ENCODE results near the gene IL2RG.

The IL2RG gene

GRCh38 chrX:71107762-71108360 lies 3.5 kb downstream of the IL2RG start:
- peak; percentile 82 for DNase-seq

DNA sequence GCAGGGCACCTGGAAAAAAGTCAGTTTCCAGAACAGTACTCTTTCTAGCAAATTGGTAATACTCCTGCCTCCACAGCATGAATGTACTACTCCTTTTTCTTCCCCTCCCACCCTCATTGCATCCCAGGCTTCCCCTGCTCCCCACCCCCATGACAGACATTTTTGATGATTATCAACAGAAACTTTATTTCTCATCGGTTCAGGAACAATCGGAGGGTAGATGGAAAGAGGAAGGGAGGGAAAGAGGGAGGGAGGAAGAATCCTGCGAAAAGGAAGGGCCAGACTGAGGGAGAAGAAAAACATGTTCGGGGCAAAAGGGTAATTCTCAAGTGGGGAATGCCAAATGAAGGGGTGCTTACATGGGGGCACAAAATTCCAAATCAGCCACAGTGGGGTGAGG lies 4.1 kb downstream of the IL2RG start:
- DNase-seq = no peak

- no peak for DNase-seq
Measured at GRCh38 chrX:71106427-71106826, 5.0 kb downstream of the IL2RG start, which contains the start of gene CXorf65. Gene CXorf65, minus strand, starts transcription at chrX:71106740. Its CDS starts 184 bp downstream, at chrX:71106556.

DNA sequence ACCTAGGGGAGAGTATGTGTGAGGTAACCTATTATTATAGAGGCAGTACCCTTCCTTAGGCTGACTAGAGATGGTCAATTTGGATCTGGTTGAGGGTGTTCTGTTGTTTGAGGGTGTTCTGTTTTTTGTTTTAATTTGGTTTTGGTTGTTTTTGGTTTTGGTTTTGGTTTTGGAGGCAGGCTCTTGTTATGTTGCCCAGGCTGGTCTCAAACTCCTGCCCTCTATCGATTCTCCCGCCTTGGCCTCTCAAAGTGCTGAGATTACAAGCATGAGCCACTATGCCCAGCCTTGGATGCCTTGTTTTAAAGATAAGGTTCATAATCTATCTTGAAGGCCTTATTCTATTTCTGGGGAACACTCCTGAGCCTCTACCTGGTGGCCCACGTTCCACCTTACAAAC lies 5.7 kb downstream of the IL2RG start:
- no peak for DNase-seq

- peak; percentile 85 for DNase-seq
Measured at GRCh38 chrX:71103110-71103983, 8.0 kb downstream of the IL2RG start.

DNA sequence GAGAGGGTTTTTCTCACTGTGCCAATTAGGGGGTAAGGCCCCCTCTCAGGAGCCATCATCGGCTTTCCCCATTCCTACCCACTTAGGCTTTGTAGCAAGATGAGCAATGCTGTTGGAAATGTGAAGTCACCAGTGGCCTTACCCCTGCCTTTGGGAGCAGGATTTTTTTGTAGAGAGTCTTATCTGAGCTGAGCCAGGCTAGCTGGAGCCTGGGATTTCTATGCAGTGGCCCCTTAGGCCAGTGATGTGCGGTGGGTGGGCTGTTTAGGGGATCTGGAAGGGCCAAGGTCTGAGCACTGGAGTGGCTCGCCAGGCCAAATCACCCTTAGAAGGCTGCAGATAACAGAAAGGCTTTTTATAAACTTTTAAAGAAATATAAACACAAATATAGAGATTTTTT lies 9.1 kb downstream of the IL2RG start:
- DNase-seq = no peak

DNA sequence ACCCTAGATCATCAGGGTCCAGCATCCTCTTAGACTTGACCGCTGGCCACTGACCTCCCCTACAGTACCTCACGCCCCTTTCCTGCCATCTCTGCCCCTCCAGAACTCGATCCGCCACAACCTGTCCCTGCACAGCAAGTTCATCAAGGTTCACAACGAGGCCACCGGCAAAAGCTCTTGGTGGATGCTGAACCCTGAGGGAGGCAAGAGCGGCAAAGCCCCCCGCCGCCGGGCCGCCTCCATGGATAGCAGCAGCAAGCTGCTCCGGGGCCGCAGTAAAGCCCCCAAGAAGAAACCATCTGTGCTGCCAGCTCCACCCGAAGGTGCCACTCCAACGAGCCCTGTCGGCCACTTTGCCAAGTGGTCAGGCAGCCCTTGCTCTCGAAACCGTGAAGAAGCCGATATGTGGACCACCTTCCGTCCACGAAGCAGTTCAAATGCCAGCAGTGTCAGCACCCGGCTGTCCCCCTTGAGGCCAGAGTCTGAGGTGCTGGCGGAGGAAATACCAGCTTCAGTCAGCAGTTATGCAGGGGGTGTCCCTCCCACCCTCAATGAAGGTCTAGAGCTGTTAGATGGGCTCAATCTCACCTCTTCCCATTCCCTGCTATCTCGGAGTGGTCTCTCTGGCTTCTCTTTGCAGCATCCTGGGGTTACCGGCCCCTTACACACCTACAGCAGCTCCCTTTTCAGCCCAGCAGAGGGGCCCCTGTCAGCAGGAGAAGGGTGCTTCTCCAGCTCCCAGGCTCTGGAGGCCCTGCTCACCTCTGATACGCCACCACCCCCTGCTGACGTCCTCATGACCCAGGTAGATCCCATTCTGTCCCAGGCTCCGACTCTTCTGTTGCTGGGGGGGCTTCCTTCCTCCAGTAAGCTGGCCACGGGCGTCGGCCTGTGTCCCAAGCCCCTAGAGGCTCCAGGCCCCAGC lies 10.5 kb downstream of the IL2RG start:
- DNase-seq = no peak

DNA sequence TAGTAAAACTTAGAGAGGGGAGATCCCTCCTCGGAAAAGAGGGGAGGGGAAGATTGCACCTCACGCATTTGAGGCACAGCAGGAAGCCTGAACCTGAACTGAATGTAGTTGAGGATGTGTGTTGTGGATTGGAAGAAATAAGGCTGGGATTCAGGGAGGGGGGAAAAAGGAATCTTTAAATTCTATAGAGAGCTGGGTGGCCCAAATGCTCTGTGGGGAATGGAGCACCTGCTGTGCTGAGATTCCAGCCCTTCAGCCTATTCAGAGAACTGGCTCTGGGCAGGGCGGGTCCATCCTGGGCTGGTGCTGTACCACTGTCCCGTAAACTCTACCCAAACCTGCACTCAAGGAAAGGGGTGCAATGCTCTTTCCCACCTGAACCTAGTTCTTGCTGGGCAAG lies 11.6 kb downstream of the IL2RG start:
- DNase-seq = no peak

DNA sequence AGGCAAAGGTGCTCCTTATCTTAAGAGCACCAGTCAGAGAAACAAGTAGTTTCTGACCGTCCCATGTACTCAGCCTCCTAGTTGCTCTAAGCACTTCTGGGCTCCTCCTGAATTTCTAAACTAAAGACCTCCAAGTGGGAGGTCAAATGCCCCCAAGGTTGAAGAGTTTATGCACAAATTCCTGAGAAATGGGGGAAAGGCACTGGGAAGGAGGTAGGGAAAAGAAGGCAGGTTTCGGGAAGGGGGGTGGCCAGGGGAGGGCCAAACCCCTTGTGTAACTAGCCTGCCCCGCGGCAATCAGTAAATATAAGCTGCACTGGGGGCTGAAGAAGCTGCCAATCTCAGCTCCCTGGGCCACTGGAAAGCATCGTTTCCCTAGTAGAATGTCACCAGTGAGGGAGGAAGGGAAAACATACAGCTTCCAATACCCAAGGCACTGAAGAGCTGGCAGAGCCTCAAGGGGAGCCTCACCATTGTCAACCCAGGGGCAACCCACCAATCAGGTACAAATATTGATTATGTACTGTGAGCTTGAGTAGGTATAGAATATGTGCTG lies 12.3 kb downstream of the IL2RG start:
- no peak for DNase-seq

DNA sequence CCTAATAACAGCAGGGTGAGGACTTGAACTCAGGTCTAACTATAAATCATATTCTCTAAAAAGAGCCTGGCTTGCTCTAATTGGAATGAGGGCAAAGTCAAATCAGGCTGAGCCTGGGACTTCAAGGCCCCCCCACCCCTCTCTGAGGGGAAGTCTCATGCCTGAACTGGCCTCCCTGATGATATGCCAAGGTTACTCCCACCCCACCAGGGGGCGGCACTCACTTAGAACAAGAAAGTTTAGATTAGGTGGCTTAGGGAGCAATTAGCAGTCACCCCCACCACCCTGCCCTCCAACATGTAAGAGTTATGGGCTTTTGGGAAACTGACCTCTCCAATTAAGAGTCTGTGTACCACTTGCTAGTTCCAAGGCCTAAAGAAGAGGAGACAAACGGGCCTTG lies 13.1 kb downstream of the IL2RG start:
- DNase-seq = peak; percentile 73

GRCh38 chrX:71096760-71097032 lies 14.7 kb downstream of the IL2RG start:
- DNase-seq = no peak

- DNase-seq = peak; percentile 58
Measured at GRCh38 chrX:71095981-71096759, 15.2 kb downstream of the IL2RG start.

GRCh38 chrX:71095555-71095980 lies 15.8 kb downstream of the IL2RG start, which contains the start of gene FOXO4:
Gene FOXO4, plus strand, starts transcription at chrX:71095851. Its CDS starts 678 bp downstream, at chrX:71096529.
- peak; percentile 79 for DNase-seq

- DNase-seq = no peak
Measured at GRCh38 chrX:71095033-71095432, 16.3 kb downstream of the IL2RG start.

DNA sequence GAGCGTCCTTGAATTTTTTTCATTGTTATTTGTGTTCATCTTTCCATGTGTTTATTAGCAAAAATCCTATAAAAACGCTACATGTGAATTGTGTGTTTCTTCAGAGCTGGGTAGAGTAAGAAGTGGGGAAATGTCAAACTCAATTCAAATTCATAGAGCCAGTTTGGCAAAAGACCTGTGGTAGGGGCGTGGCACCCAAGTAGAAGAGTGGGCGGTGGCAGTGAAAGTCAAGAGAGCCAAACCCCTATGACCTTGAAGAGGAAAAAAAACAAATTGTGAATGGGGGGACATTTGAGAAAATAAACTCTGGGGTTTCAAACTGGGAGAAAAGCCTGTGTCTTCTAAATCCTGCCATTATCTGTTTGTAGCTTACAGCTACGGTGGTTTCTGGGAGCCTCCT lies 20.1 kb downstream of the IL2RG start:
- DNase-seq = no peak

DNA sequence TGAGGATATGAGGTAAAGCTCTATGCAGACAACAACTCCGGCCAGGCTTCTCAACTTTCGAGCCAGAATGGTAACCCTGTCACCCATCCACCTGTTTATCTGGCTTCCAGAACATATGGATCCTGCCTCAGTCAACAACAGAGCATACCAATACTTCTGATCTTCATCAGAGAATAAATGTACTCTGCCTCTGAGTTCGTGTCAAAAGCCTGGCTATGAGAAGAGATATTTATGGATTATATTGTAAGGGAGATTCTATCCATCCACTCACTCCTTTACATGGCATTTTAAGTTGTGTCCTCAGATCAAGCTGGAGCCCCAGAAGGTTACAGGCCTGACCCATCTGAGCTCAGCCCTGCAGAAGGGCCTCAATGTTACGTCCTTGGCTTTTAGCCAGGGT lies 25.5 kb downstream of the IL2RG start:
- DNase-seq = no peak

DNA sequence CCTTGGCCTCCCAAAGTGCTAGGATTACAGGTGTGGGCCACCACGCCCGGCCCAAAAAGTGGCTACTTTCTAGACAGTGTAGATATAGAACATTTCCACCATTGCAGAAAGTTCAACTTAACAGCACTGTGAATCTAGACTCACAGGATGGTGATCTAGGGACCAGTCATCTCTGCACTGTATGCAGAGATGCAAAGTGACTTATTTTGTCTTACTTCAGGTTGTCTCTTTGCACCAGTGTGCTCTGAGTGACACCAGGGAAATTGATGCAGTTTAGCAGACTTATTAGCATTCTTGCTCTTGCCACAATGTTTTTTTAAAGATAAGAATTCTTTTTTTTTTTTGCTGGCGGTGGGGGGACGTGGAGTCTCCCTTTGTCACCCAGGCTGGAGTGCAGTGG lies 28.6 kb downstream of the IL2RG start:
- DNase-seq = no peak

DNA sequence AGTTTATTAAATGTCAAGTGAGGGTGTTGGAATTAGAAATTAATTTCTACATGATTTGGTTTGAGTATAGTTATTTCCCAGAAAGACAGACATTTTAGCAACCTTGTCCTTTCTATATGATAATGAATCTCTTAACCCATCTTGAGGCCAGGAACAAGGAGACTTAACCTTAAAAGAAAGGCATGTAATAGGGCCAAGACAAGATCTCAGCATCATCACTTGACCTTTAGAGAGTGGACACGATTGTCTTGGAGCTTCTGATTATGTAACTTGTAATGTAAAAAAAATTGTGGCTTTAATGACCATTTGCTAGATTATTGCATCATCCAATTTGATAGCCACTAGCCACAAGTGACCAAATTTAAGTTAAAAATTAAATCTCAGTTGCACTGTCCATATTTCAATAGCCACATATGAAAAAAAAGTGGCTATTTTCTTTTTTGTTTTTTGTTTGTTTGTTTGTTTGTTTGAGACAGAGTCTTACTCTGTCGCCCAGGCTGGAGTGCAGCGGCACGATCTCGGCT lies 29.2 kb downstream of the IL2RG start:
- no peak for DNase-seq

GRCh38 chrX:71081330-71082123 lies 29.9 kb downstream of the IL2RG start:
- DNase-seq = no peak

GRCh38 chrX:71070531-71070930 lies 40.8 kb downstream of the IL2RG start:
- no peak for DNase-seq
